Hepatocyte (in vitro differentiated cells): ENCODE data around the gene SOAT2. TPM values are rescaled to one million over a fixed set of nuclear protein-coding genes. Genes with fewer than 3 reads are reported as not detected.
A peak's percentile ranks its signal among the peaks of the same experiment; 100 is the strongest.

Experiments
- DNase-seq: peaks from one replicate; pipeline ENCODE4 v3.0.0-alpha.2; 2016; ENCODE audit warnings: low spot score
- H2AFZ ChIP-seq: fragments of 200-600 bp; sonication (generic); 2 replicates; pipeline ENCODE4 v1.6.0; 2016; ENCODE audit warnings: antibody characterized with exemption, mild to moderate bottlenecking
- H3K27ac ChIP-seq: fragments of 200-600 bp; sonication (generic); 2 replicates; pipeline ENCODE4 v1.5.1; 2016; ENCODE audit warnings: mild to moderate bottlenecking
- H3K27me3 ChIP-seq: fragments of 200-600 bp; sonication (generic); 2 replicates; pipeline ENCODE4 v1.6.1; 2016
- H3K36me3 ChIP-seq: fragments of 200-600 bp; sonication (generic); replicated peaks from 2 replicates; pipeline ENCODE4 v1.5.1; 2016; ENCODE audit warnings: low read depth; ENCODE audit not compliant: insufficient read depth
- H3K4me1 ChIP-seq: fragments of 200-600 bp; sonication (generic); 2 replicates; pipeline ENCODE4 v1.5.1; 2016; ENCODE audit warnings: mild to moderate bottlenecking, moderate library complexity; ENCODE audit not compliant: insufficient read depth
- H3K4me2 ChIP-seq: fragments of 200-600 bp; sonication (generic); 2 replicates; pipeline ENCODE4 v1.6.0; 2016
- H3K4me3 ChIP-seq: fragments of 200-600 bp; sonication (generic); 2 replicates; pipeline ENCODE4 v1.5.1; 2016; ENCODE audit warnings: mild to moderate bottlenecking
- H3K79me2 ChIP-seq: fragments of 200-600 bp; sonication (generic); 2 replicates; pipeline ENCODE4 v1.6.0; 2017; ENCODE audit warnings: mild to moderate bottlenecking
- H3K9me2 ChIP-seq: fragments of 200-600 bp; sonication (generic); replicated peaks from 2 replicates; pipeline ENCODE4 v1.6.0; 2017; ENCODE audit warnings: mild to moderate bottlenecking; ENCODE audit not compliant: insufficient read depth
- H3K9me3 ChIP-seq: fragments of 200-600 bp; sonication (generic); 2 replicates; pipeline ENCODE4 v1.5.1; 2016; ENCODE audit warnings: low read depth, mild to moderate bottlenecking
- H4K20me1 ChIP-seq: fragments of 200-600 bp; sonication (generic); 2 replicates; pipeline ENCODE4 v1.6.0; 2016; ENCODE audit warnings: mild to moderate bottlenecking; ENCODE audit not compliant: insufficient read depth, poor library complexity, severe bottlenecking
- CTCF ChIP-seq: fragments of 200-600 bp; sonication (generic); IDR thresholded peaks from 2 replicates; pipeline ENCODE4 v1.5.1; 2016; ENCODE audit warnings: antibody characterized with exemption, mild to moderate bottlenecking; ENCODE audit not compliant: poor library complexity
- EZH2 ChIP-seq: fragments of 200-600 bp; sonication (generic); IDR thresholded peaks from 2 replicates; pipeline ENCODE4 v1.6.1; 2016; ENCODE audit warnings: antibody characterized with exemption, mild to moderate bottlenecking, borderline replicate concordance
- EZH2phosphoT487 ChIP-seq: fragments of 200-600 bp; sonication (generic); IDR thresholded peaks from one replicate; pipeline ENCODE4 v1.6.1; 2018; ENCODE audit warnings: antibody characterized with exemption, mild to moderate bottlenecking, low read depth, moderate library complexity; ENCODE audit not compliant: unreplicated experiment, severe bottlenecking
- WGBS: methylation state at CpG from one replicate; pipeline ENCODE4 v1.1.6; 2016; ENCODE audit warnings: low lambda C conversion rate; ENCODE audit errors: missing lambda C conversion rate; 5-methylcytosine and 5-hydroxymethylcytosine counted together
- polyA plus RNA-seq: library from polyadenylated mRNA; unstranded; fragments of >200 nt; fragmentation: Nextera tagmentation; extraction: Ambion mirVana; gene quantifications from 2 replicates; pipeline ENCODE4 v1.2.1, GENCODE V29; 2016
- total RNA-seq: library from RNA; depleted of rRNA; stranded (reverse); fragments of >200 nt; gene quantifications from 2 replicates; pipeline ENCODE4 v1.2.3, GENCODE V29; 2014

SOAT2 gene
- total and polyA plus RNA-seq, 2 experiments from 2014 or later, result 21.8 to 29.4 TPM

GRCh38 chr12:53098354-53098981 is 4.8 kb upstream of the SOAT2 start:
- no peaks in the 10 kb centered on the region for H4K20me1 ChIP-seq
- H3K27ac ChIP-seq, result peak overlapping the region; percentile 88
- no peak for DNase-seq
- H3K4me3 ChIP-seq, result peak overlapping the region; percentile 70
- H3K9me3 ChIP-seq, result no peaks in the 10 kb centered on the region
- no peaks in the 10 kb centered on the region for H3K27me3 ChIP-seq
- H2AFZ ChIP-seq, result peak overlapping the region; percentile 91
- H3K4me1 ChIP-seq, result peaks cover 31% of the 10 kb centered on the region
- no peaks in the 10 kb centered on the region for H3K9me2 ChIP-seq
- peak overlapping the region; percentile 99 for H3K4me2 ChIP-seq
- no peaks in the 10 kb centered on the region for H3K36me3 ChIP-seq
- H3K79me2 ChIP-seq, result no peaks in the 10 kb centered on the region
- TF ChIP-seq CTCF, result no peak
- no peak for TF ChIP-seq EZH2
- no peak for TF ChIP-seq EZH2phosphoT487
- 36% methylated on average over 13 of the region's 13 CpGs for WGBS

- no peaks in the 10 kb centered on the region for H3K36me3 ChIP-seq
These were observed 4.0 kb upstream of the SOAT2 start for GRCh38 chr12:53099071-53099882.

GRCh38 chr12:53100466-53101151 is 2.7 kb upstream of the SOAT2 start:
- H3K4me3 ChIP-seq, result no peak overlapping the region
- H3K9me3 ChIP-seq, result no peaks in the 10 kb centered on the region
- no peak overlapping the region for H2AFZ ChIP-seq
- H3K79me2 ChIP-seq, result no peaks in the 10 kb centered on the region
- H3K27me3 ChIP-seq, result no peaks in the 10 kb centered on the region
- no peak for DNase-seq
- 94% methylated on average over 13 of the region's 13 CpGs for WGBS
- H3K9me2 ChIP-seq, result no peaks in the 10 kb centered on the region
- H3K27ac ChIP-seq, result no peak overlapping the region
- no peak overlapping the region for H3K4me2 ChIP-seq
- no peaks in the 10 kb centered on the region for H4K20me1 ChIP-seq
- H3K4me1 ChIP-seq, result peaks cover 37% of the 10 kb centered on the region
- TF ChIP-seq EZH2, result no peak
- TF ChIP-seq CTCF, result no peak
- no peak for TF ChIP-seq EZH2phosphoT487
- H3K36me3 ChIP-seq, result no peaks in the 10 kb centered on the region

More at GRCh38 chr12:53099071-53099882, 4.0 kb upstream of the SOAT2 start:
- no peak overlapping the region for H3K4me3 ChIP-seq
- H3K27ac ChIP-seq, result peak overlapping the region; percentile 88
- no peaks in the 10 kb centered on the region for H3K27me3 ChIP-seq
- TF ChIP-seq CTCF, result peak; percentile 99
- TF ChIP-seq EZH2, result no peak
- peak overlapping the region; percentile 99 for H3K4me2 ChIP-seq
- no peaks in the 10 kb centered on the region for H3K9me2 ChIP-seq
- no peaks in the 10 kb centered on the region for H3K9me3 ChIP-seq
- H2AFZ ChIP-seq, result no peak overlapping the region
- no peaks in the 10 kb centered on the region for H3K79me2 ChIP-seq
- 15% methylated on average over 6 of the region's 6 CpGs for WGBS
- peaks cover 37% of the 10 kb centered on the region for H3K4me1 ChIP-seq
- H4K20me1 ChIP-seq, result no peaks in the 10 kb centered on the region
- peak; percentile 92 for DNase-seq
